ENCODE measurements around the gene RUNX2.

RUNX2 gene

DNA sequence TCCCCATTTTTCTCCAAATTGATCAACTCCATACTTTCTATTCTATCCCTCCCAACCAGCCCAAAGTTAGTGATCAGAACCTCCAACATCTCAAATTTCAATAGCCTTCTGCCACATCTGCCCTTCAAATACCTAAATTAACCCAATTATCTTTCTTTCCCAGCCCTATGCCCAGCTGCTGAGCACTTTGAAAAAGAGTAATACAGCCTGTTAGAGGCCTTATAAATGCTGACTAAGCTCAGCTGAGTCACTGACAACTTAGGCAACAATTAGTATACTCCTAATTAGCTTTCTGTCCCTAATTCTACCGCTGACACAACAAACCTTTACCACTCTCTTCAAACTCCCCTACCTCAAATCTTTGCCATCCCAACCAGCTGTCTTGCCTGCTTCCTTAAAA is 23.5 kb downstream of the RUNX2 start:
- no peak for DNase-seq (ENCODE audit: low spot score)

DNA sequence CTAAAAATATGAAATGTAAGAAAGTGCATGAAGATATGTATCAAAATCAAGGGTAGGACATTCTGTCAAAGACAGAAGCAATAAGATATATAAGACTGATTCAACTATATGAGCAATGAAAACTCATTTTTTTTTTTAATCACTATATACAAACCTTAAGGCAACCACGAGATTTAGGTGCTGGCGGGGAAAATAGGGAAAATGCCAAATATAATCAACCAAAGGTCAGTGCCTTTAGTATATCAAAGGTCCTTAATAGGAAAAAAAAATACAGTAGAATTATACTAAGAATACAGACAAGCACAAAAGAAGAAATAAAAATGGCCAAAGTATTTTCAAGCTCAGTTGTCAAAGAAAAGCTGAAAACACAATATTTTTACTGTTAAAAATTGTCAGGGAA is 25.5 kb downstream of the RUNX2 start:
- DNase-seq (ENCODE audit: low spot score), result no peak

DNA sequence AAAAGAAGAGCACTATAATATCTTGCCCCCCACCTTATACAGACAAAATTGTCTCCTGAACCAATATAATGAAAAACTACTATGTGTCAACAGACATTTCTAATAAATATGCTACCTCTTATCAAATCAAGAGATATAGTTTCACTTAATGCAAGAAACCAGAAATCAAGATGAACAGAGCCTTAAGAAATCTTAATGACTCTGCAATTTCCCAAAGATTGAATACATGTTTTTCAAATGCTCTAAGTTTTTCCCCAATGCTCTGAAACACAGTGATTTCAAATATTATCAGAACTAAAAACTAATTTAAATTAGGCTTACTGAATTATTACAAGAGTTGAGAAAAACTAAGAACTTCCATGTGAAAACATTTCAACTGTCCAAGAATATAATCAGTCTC is 36.3 kb downstream of the RUNX2 start:
- no peak for DNase-seq (ENCODE audit: low spot score)

DNA sequence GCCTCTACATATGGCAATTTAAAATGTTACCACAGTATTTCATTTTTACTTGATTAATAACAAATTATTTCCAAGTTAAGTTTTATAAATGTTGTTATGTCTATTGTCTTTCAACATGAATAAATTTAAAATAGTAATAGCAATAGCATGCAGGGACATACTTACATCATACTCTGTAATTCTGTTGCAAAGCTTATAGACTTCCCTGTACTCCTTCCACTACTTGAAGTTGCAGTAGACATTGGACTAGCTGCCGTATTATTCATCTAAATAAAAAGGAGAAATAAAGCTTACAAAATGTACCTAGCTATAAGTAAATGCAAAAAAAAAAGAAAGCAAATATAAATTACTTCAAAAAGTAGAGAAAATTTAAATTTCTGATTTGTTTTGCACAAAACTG is 36.9 kb downstream of the RUNX2 start:
- no peak for DNase-seq (ENCODE audit: low spot score)

DNA sequence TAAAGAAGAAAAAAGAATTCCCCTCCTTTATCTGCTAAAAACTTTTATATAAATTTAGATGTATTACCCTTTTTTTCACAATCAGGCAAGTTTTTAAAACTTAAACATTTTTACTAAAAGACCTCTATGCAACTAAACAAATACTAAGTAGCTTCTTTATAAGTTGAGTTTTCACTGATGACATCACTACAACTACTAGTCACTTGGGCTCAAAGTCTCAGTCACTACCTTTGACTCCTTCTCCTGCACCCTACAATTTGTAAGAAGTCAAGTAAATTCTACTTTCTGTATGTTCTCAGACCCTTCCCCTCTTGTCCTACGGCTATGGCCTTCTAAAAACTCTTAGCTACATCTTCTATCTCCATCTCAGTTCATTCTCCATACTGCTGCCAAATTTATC is 38.4 kb downstream of the RUNX2 start:
- DNase-seq (ENCODE audit: low spot score), result no peak

DNA sequence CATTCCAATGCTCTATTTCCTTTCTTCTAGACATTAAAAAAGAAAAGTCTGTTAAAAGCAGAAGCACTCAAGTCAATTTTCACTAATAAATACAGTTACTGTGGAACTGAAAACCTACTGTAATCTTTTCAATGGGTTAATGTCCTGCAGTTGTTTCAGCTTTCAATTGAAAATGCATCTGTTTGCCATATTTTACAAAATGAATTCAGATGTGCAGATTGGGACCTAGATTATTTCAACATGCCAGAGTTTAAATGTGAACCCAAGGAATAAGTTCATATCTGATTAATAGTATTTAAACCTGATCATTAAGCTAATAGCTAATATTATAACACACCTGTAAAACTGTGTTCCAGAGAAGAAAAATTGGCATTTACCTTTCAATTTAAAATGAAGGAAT is 39.9 kb downstream of the RUNX2 start:
- no peak for DNase-seq (ENCODE audit: low spot score)

DNA sequence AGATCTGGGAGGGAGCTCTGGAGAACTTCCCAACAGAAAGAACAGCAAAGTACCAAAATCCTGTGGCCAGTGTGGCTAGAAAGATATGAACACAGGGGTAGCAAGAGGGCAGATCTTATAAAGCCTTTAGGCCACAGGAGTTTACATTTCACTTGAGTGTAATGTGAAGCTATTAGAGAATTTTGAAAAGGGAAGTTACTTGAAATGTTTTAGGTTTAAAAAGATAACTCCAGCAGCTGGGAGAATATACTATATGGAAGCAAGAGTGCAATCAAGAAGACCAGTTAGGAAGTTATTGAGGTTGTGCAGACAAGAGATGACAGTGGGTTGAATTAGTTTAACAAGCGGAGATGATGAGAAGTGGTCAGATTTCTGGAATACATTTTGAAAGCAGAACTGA is 41.7 kb downstream of the RUNX2 start:
- DNase-seq (ENCODE audit: low spot score), result no peak

DNA sequence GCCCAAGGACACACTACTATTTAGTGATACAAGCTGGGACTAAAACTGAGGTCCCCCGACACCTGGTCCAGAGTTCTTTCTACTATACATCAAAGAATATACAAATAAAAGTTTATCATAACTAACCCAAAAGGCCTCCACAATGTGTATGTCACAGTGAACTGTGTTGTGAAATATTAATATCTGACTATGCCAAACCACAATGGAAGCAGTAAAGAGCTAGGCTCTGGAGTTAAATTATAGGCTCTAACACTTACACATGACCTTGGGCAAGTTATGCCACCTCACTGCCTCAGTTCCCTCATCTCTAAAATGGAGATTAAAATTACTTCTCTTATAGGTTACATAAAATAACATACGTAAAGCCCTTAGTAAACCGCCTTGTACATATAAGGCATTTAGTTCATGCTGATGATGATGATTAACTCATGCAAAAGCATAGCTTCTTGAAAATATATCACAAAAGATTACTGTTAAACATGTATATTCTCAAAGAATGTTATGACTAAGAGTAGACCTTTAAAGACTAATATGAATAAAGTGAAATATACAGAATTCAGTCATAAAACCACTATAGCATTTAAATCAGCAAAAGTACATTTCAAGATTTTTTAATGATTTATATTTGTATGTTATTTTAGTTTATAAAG is 43.9 kb downstream of the RUNX2 start:
- DNase-seq (ENCODE audit: low spot score), result no peak

DNA sequence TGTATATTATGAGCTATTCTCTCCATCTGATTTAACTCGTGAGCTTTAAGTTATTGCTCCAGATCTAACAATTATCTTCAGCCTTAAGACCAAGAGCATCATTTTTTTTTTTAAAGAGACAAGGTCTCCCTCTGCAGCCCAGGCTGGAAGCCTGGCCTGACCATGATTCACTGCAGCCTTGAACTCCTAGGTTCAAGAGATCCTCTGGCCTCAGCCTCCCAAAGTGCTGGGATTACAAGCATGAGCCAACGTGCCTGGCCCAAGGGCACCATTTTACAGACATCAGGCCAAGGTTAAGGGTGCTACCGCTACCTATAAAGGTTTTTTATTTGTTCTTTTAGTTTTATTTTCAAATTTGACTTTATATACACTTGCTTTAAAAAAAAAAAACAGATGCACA is 47.3 kb downstream of the RUNX2 start:
- DNase-seq (ENCODE audit: low spot score), result no peak

DNA sequence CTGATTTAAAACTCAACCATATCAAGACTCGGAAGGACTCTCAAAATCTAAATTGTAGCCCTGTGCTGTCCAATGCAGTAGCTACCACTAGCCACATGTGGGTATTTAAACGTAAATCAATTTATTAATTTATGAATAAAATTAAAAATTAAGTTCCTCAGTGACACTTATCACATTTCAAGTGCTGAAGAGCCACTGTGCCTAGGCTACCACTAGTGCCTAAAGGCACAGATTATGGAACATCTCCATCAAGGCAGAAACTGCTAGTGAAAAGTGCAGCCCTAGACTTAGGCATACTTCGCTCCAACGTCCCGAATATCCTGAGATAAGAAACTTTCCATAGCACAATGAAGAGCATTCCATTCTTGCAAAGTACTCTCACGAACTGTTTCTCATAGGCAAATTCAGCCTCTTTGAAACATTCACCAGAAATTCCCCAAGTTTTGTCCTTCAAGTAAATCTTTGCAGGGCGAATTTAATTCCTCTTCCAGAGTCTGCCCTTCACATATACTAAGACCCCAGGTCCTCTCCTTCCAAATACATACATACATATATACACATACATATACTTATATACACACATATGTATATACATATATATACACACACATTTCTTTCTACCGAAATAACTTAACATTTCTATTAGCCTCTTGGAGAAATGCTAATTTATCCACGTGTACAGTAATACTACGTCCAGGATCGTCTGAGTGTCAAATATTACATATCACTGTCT is 48.3 kb downstream of the RUNX2 start:
- no peak for DNase-seq (ENCODE audit: low spot score)

DNA sequence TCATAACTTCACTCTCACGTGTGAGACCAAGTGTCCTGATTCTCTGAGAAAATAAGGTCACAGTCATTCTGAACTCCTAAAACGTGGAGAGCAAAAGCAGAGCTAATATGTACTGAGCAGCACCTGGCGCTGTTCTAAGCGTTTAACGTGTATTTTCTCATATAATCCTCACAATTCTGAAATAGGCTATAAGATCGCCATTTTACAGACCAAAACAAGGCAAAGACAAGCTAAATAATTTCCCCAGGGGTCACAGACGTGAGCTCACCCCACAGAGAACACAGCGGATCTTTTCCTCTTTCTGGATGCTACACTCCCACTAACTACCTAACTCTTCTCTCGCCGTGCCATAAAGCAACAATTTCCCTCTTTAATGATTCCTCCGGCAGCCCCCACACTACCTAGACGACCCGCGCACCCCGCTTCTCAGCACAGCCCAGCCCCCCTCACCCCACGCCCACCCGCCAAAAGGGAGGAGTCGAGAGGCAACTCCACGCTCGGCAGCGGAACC is 49.0 kb downstream of the RUNX2 start:
- no peak for DNase-seq (ENCODE audit: low spot score)

DNA sequence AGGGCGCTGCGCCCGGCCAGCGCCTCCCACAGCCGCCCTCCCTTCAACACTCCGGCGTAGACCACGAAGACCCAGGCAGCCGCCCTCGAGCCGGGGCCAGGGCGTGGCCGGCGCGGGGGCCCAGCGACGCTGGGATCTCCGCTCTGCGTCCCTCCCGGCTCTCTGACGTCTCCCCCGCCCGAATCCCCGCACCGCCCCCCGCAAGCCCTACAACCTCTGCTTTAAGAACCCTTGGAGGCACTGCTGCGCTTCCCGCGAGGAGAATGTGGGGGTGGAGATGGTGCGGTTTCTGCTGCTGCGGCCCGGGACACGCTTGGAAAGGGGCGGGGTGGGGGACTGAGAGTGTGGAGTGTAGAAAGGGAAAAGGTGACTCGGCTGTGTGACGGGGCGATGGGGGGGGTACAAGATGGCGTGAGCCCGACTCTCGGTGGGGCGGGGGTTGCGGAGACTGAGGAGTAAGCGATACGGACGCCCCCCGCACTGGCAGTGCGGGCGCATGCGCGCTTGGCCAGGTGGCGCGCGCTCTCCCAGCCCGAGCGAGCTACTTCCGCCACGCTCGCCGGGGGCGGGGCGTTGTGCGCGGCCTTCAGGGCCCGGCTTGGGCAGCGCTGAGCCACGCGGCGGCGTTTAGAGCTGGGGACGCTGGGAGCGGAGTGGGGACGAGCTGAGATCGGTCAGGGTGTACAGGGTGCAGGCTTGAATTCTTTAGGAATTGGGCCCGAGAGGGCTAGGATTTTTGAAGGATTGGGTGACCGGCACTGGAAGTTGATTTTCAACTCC is 49.6 kb downstream of the RUNX2 start, which contains the start of gene SUPT3H:
TSS of gene SUPT3H (minus strand) at position 381 of the 780 bp plus-strand sequence.
- peak; percentile 79 for DNase-seq (ENCODE audit: low spot score)

DNA sequence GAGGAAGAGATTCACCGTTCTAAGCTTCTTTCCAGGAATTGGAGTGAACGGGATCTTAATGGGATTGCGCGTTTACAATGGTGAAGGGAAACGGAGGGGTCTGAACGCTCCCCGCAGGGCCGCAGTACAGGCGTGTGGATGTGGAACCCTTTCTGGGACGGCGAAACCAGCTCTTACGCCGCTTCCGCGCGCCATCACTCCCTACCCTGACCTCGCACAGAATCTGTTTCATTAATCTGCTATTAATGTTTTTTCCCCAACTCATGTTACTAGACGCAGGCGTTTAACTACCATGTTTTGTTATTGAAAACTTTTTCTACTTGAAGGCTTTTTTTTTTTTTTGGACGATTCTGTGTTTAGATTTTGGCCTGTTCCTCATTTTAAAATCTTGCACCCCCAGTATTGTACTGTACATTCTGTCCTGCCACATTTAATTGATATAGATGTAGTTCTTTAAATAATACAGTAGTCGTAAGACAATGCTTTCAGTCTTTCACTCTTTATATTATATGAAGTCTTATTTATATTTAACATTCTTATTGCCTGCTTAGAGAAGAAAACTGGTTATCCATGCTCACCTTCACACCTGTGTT is 50.3 kb downstream of the RUNX2 start:
- peak; percentile 7 for DNase-seq (ENCODE audit: low spot score)

DNA sequence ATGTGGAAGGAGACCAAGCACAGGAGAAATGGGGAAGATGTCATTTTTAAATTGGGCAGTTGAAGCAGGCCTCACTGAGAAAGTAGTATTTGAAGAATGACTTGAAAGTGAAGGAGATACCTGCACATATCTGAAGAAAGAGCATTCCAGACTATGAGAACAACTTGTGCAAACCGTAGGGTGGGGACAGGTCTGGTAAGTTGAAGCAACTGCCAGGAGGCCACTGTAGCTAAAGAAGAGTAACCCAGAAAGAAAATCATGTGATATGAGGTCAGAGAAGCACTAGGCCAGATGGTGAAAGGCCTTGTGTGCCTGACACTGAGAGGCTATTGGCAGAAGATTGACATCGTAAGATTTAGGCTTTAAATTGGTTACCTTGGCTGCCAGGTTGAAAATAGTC is 54.3 kb downstream of the RUNX2 start:
- DNase-seq (ENCODE audit: low spot score), result no peak

DNA sequence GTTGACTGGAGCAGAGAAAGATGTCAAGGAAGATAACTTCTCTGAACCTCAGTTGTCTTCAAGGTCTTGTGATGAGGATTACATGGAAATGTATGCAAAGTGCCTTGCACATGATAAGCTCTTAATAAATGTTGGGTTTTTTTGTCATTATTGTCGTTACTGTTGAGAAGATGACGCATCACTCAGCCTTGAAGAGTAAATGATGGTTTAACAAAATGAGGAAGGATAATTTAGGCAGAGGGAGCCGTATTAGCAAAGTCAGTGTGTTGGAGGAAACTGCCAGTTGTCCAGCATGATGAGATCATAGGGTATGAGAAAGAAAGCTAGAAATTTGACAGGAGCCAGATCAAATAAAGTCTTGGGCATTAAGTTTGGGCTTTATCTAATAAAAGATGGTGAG is 58.4 kb downstream of the RUNX2 start:
- DNase-seq (ENCODE audit: low spot score), result no peak

DNA sequence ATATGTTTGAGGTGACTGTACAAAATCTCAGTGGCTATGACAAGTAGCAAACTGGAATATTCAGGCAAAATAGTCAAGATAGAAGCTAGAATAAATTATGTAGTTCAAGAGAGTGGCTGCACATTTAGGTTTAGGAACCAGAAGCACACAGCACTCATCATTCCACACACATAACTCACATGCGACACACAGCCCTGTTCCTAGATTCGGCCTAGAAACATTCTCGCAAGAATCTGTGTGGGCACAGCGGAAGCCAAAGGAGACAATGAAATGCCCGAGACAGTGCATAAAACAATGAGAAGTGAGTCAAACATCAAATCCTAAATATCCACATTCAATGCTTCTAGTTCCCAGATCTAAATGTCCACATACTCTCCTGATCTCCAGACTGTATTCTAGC is 59.1 kb downstream of the RUNX2 start:
- DNase-seq (ENCODE audit: low spot score), result no peak

DNA sequence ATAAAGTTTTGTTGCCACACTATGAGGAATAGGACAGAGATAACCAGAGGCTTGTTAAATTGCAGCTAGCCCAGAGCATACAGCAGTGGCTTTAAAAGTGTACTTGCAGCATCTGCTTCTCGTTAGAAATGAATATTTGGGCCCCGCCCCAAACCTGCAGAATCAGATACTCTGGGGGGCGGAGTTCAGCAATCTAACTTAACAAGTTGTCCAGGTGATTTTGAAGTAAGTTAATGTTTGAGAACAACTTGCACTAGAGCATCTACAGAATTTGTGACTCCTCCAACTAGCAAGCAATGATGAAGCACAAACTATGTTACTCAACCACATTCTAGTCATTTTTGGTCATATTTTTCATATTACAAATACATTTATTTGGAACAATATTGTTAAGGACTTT is 60.2 kb downstream of the RUNX2 start:
- DNase-seq (ENCODE audit: low spot score), result no peak

DNA sequence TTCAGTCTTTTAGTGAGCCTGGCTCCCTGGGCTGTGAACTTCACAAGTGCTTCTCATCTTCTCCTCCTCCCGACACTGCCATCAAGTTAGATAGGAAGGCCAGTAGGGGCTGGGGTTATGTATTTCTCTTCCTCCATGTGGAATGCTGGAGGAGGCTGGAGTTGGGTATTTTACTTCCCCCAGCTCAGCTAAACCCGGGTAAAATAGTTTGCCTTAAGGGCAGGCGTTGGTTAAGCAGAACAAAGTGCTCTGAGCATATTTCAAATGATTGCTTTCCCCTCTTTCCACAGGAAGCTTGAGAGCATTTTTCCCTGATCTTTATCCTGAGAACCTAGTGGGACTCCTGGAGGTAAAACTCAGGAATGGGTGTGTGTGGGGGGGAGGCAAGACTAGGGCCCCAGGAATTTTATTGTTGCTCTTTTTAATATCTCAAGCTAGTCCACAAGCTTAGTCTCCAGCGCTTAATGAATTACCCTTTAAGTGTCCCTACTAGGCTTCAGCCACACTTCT is 66.5 kb downstream of the RUNX2 start:
- DNase-seq (ENCODE audit: low spot score), result no peak

DNA sequence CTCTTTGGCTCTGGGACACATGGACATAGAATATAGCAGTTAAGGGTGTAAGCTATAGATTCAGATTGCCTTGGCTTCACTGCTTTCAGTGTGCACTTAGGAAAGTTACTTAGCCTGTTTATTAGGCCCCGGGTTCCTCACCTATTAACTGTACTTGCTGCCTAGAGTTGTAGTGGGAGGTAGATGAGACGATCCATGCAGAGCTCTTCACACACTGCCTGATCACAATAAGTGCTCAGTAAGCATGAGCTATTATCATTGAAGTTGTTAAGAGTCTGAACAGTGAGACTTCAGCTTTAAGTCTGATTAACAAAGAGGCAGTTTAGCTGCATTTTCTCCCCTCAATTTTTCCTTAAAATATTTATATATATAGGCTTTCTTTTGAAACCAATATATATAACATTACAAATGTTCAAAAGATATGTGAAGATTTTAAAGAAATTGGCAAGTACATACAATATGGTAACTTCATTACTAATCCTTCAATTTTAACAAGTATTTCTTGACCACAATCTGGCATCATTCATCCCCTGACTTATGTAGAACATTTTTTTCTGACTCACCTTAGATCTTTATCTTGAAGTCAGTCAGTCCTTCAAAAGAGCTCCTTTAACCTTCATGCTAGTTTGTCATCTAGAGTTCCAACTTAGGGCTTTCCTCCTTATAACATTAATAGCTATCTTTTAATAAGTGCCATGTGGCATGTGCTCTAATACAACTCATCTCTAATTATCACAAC is 70.1 kb downstream of the RUNX2 start:
- DNase-seq (ENCODE audit: low spot score), result no peak

DNA sequence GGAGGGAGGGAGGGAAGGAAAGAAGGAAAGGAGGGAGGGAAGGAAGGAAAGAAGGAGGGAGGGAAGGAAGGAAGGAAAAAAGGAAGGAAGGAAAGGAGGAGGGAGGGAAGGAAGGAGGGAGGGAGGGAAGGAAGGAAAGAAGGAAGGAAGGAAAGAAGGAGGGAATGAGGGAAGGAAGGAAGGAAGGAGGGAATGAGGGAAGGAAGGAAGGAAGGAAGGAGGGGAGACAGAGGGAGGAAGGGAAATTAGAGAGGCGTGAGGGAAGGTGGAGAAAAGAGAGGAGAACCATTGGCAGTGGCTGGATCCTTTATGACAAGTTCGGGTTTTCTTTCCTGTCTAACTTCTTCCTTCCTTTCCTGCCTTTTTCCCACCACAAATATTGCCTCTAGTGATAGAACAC is 71.9 kb downstream of the RUNX2 start:
- DNase-seq (ENCODE audit: low spot score), result no peak

DNA sequence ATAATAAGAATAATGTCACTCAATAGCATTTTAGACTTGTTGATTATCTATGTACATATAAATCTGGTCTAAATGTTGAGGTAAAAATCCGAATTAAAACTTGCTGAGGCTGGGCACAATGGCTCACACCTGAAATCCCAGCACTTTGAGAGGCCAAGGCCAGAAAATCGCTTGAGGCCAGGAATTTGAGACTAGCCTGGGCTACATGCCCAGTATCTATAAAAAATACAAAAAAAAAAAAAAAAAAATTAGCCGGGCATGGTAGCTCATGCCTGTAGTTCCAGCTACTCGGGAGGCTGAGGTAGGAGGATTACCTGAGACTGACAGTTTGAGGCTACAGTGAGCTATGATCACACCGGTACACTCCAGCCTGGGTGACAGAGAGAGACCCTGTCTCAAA is 83.8 kb downstream of the RUNX2 start:
- DNase-seq (ENCODE audit: low spot score), result no peak

DNA sequence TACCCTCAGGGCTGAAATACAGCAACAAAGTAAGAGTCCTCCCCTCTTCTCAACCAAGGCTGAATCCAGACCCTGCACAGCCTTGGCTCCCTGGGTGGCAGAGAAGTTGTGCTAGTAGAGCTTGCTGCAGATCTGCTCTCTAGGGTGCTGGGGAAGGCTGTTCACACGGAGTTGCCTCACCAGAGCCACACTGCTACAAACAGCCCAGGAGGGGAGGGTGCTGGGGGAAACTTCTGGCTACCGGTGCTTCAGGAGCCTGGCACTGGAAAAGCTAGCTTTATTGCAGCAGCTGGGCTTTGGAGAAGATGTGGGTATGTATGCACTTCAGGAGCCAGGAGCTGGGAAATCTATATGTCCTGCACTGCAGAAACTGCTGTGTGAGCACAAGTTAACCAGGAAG is 87.2 kb downstream of the RUNX2 start:
- DNase-seq (ENCODE audit: low spot score), result no peak

Data from COLO829 (cell line).